RCC 7860 (cell line): ENCODE measurements around the gene STK32B.

Experiments used
- DNase-seq: peaks from one replicate; pipeline ENCODE4 v3.0.0-alpha.2; 2015; ENCODE audit warnings: low spot score
- FAIRE-seq: peaks from 2 replicates; lab custom pipeline; 2012; peaks lifted over from hg19 to GRCh38; lab: Jason Lieb, UNC

The STK32B gene

DNA sequence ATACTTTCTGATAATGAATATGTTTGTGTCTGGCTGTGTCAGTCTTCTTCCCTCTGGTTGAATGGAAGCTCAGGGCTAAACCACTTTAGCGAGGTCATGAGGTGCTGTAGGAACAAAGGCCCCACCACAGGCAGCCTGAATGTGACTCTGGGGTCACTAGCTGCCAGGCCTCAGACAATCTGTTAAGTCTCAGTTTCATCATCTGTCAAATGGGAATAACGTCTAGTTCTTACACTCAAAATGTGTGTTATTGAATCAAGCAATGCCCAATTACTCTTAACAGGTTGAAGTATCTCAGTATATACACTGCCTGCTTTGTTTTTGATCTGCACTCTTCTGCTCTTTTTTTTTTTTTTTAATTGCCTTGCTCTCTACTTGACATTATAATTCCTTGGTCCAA, 148.6 kb downstream of the STK32B start:
- FAIRE-seq (no peak), DNase-seq (no peak)

DNA sequence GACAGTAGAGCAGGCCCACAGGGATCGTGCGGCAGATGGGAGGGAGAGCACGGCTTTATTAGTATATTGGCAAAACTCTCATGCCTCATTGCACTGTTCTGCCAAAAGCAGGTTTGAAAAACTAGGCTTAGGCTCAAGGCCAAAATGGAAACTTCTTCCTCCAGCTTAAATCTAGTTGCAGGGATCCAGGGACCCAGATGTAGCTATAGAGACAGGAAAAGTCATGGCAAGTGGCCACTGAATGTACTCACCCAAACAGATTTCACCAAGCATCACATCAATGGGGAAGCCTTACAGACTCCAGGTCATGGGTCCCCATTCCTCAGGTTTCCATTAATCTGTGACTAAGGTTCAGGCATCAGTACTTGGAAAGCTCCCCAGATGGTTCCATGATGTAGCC, 149.2 kb downstream of the STK32B start:
- DNase-seq, result no peak

DNA sequence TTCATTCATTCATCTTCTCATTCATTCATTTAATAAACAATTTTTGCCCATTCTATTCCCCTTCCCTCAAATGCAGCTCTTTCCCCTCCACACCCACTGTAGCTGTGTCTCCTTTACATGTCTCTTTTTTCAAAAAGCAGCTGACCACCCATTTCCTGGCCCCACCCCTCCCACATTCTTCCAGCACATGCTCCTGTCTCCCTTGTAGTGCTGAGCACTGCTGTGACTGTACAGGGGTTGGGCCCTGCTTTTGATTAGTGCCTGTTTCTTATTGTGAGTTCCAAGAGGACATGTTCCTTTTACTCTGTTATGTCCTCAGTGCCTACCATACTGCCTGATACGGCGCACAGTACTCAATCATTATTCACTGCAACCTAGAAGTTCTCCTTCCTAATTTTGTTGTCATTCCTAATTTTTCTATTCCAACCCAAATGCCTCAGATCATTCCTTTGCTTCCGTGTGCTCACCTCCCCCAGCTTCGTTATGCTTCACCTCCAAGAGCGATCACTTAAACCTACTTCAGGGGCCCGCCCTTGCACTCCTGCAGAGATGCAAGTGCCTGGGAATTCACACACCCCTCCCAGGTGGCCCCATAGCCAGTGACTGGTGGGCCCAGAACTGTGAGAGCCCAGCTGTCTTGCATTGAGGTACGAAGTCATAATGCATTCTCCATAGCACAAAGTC, 152.2 kb downstream of the STK32B start:
- DNase-seq, result no peak
- FAIRE-seq, result no peak

More for the DNA sequence above, 149.2 kb downstream of the STK32B start:
- no peak for FAIRE-seq

DNA sequence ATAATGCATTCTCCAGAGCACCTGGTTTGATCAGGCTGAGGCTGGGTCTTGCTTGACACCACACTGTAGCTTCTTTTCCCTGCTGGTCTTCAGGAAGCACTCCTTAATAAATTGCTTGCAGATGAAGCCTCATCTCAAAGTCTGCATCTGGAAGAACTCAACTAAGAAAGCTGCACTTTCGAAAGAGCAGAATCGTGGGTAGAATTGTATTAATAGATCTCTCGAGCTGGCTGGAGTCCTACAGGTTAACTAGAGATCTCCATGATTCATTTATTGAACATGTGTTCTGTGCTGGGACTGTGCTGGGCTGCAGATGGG, 152.7 kb downstream of the STK32B start:
- FAIRE-seq, result no peak
- no peak for DNase-seq

DNA sequence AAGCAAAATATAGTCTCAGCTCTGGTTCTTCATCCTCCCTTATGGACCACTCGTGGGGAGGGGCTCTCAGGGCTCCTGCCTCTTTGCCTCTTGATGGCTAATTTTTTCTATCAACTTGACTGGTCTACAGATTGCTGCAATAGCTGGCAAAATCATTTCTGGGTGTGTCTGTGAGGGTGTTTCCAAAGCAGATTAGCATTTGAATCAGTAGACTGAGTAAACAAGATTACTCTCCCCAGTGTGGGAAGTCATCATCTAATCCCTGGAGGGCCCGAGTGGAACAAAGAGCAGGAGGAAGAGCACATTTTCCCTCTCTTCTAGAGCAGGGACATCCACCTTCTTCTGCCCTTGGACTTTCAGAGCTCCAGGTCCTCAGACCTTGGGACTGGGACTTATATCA, 153.5 kb downstream of the STK32B start:
- no peak for FAIRE-seq
- DNase-seq, result no peak

DNA sequence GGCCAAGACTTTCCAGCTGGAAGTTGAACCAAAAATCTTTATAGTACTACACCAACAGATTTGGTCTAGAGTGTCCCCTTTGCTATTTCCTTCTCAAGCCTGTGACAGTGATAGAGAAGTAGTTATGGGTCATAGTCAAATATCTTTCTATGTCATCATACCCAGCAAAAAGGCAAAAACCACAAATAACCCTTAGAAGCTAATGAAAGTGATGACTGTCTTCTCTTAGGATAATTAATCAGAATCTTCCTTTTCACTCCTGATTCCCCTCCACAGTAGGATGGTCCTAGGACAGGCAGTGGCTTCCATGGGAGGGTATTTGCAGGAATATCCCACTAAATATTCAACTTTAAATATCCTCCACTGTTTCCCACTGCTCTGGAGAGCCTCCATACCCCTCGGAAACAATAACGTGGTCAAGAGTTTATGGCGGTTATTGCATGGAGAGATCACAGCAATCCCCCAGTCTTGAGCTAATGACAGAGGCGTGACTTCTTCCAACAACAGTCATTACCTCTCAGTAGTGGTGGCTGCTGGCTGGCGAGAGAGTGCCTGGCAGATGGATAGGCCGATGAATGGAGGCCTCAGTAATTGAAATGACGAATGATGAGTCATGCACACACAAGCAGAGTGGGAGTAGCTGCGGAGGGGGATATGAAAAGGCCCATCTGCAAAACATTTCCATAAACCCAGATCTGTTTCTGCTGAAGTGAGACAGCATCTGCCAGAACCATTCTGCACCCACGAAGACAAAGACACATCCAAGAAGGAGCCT, 154.9 kb downstream of the STK32B start:
- FAIRE-seq, result peak; percentile 5

DNA sequence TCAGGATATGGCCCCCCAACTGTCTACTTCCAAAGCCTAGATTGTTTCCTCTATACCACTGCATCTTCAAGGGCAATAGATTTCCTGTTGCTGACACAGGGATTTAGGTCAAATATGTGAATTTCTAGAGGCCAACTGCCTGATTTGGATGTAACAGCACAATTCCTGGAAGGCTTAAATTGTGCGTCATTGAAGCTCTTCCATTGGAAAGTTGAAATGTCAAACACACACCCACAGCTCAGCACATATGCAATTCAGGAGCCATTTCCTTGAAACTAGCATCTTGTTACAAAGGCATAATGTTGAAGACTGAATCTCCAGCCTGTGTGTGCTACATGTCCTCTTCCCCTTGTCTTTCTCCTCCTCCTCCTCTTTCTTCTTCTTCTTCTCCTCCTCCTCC, 158.6 kb downstream of the STK32B start:
- DNase-seq (no peak), FAIRE-seq (no peak)

More for the DNA sequence above, 154.9 kb downstream of the STK32B start:
- DNase-seq, result peak; percentile 66

DNA sequence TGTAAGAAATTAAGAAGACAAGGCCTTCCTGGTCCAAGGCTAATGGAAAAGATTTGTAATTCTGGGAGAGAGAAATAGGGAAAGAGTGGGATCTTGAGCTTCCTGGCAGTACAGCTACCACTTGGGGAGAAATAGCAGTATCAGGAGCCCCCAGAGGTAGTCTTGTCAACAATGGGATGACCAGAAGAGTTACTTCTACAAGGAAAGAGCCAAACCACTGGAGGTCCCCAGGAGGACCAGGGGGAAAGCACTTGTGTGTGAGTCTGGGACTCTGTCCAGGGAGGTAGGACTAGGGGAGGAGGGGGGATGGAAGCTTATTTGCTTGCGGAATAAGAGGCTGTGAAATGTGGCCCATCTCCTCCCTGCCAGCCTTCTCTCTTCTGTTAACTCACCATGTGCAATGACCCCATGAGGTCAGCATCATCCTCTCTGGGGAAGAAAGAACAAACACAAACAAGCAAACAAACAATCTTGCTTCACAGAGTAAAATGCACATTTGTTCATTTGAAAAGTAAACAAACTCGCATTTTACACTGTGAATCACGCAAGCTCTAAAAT, 160.1 kb downstream of the STK32B start:
- FAIRE-seq (no peak), DNase-seq (no peak)

DNA sequence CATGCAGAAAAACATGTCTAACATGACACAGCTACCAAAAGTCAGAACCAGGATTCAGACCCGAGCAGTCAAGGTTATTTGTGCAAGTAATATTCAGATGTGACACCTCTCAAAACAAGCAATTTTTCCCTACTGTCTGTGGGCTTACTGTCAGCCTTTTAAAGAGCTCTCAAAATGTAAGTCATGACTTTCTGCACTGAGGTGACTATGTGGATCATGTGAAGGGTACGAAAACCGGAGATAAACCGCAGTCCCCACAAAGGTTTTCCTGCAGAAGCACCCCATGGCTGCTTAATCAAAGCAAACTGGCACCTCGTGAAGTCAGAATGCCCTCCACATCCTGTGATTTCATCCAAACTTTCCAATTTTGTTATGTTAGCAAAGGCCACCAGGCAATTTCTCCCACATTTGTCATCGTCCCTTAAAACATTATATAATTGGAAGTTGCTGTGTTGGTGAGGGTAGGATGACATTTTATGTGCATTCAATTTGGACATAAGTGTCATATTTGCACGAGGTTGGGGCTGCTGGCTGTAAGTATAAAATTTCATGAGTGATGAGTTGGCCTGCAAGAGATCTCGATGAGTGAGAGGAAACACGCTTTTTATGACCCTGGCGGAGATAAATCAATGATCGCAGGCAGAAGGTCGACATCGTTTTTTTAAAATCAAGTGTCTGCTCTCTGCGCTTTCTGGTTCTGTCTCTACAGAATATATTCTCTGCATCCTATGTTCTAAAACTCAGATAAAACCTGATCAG, 161.2 kb downstream of the STK32B start:
- FAIRE-seq, result no peak

DNA sequence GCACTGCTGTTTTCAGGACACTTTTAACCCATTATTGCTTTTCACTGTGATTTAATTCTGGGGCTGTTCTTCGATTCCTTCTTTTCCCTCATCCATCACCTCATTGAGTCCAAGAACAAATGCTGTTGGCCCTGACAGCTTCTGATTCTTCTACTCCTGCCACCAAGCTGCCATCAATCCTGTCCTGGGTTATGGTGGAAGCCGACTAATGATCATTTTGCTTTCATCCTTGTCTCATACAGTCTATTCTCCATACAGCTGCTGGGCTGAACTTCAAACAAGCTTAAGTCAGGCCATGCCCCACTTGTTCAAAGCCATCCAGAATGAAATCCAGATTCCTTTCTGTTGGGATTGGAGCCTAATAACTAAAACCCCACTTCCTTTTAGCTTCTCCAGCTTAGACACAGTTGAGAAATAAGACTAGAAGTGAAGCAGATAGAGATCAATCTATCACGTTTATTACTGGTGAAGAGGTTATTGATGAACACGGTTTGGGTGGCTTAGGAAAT, 161.9 kb downstream of the STK32B start:
- FAIRE-seq, result no peak
- DNase-seq, result no peak

More for the DNA sequence above, 161.2 kb downstream of the STK32B start:
- no peak for DNase-seq

DNA sequence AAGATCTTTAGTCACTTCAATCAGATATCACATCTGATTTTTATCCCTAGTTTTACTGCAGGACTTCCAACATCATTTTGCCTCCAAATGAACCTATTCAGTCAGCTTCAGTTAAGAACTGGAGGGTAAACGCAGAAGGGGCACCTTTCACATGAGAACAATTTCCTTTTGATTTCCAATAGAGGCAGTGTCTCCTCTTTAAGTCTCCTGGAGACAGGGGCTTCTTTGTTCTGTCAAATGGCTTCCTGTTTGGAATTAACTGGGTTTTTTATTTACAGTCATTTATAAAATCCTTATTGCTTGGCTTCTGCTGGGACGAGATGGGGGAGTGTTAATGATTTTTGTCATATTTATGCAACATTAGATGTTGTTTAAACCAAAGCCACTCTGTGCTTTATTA, 164.0 kb downstream of the STK32B start:
- FAIRE-seq (no peak), DNase-seq (no peak)

DNA sequence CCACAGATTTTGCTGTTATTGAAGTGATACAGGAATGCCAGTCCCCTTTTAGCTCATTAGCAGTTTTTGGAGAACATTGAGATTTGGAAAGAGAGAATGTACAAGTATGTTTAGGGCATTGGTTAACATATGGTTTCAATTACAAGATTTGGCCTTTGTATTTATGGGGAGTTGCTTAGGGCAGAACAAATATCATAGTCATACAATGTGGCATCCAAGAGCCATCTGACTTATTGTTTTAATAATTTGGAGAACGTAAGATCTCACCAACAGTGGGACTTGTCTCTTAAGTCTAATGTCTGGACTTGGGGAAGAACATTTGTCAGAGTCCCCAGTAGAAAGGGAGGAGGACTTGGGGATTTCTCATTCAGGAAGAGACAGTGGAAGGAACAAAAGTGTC, 166.1 kb downstream of the STK32B start:
- FAIRE-seq (no peak), DNase-seq (no peak)

DNA sequence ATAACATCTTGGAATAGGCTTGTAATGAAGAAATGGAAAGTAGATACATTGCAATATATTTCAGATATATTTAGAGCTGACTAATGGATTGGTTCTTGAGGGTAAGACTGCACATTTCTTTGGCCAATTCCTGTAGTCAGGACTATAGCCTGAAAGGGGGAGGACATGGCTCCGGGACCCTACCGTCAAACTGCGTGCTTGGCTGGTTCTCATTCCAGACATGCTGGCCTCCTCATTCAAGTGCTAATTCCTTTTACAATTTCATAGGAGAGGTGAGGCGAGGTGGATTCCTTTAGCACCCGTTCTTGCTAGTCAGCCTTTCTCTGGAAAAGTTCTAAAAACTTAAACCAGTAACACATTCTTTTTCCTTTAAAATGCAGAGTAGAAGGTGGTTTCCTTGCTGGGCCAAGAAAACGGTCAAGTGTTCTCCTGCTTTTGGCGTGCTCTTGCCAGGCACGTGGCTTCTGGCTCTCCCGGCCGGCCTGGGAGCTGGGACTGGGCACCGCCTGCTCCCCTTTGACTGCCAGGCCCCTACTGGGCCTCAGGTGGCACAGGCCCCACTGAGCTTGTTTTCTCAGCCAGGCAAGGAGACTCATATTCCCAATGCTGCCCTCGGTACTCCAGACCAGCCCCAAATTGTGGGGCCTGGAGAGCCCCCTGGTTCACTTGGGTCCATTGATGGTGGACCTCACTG, 167.2 kb downstream of the STK32B start:
- FAIRE-seq (no peak), DNase-seq (no peak)

DNA sequence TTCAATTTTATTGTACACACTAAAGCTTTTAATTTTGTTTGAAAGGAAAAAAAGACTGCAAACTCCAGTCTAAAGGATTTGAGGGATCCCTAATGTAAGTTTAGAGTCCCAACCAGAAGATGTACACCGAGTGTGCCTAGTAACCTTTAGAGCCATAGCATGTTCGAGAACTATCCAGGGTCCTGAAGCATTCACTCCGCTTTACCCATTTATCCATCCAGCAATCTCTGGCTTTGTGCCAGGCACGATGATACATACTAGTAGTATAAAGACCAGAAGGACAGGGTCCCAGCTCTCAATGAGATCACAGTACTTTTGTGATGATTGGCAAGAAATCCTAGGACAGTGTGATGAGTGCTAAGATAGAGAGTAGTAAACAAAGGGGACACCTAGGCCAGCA, 168.7 kb downstream of the STK32B start:
- no peak for FAIRE-seq
- DNase-seq, result no peak

DNA sequence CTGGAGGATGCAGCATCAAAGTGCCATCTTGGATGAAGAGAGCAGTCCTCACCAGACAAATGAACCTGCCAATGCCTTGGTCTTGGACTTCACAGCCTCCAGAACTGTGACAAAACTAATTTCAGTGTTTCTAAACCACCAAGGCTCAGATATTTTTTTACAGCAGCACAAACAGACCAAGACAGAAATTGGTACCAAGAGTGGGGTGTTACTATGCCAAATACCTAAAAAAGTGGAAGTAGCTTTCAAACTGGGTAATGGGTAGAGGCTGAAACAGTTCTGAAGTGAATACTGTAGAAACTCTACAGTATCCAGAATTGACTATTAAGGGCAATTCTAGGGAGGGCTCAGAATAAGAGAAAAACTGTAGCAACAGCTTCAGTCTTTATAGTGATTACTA, 170.8 kb downstream of the STK32B start:
- DNase-seq (no peak), FAIRE-seq (no peak)

DNA sequence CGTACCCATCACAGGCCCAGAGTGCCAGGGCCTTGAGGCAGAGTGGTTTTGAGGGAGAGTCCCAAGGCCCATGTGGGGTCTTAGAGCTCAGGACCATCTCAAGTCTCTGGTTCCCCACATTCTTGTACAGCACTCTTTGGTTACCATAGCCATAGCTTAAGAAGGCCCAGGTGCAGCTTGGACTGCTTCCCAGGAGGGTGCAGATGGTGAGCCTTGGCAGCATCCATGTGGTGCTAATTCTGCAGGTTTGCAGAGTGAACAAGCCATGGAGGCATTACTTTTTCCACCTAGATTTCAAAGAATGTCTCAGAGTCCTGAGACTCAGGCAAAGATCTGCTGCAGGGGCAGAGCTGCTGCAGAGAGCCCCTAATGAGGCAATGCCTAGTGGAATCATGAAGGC, 171.7 kb downstream of the STK32B start:
- DNase-seq, result no peak
- FAIRE-seq, result no peak

DNA sequence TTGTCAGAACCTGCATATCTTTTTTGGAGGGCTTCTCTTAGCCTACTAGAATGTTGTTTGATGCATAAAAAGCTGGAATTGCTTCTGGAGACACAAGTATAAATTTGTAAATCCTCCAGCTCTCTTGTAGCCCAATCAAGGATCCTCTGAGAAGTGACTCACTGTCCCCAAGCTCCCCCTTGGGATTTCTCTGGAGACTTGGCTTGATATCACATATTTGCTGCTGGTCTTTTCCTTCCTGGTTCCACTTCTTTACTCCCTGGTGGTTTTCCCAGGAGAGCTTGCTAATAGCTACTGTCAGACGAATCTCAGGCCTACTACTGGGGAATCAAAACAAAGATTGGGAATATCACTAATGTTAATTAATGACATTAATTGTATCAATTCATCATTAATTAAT, 173.1 kb downstream of the STK32B start:
- FAIRE-seq (no peak), DNase-seq (no peak)

DNA sequence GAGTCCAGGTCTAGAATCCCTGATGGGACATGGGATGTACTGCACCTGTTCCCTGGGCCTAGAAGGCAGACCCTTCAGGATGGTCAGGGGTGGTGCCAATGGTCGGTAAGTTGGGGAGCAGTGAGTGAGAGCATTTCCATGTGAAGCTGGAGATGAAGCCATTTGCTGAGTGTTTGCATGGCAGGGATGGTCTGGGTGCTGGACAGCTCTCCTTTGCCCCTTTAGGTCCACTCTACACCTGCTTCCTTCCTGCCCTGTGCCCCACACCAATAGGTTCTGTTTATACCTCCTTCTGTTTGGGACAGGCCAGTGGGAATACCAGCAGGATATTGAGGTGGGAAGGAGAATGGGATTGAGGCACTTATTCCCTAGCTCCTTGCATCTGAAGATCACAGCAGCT, 181.3 kb downstream of the STK32B start:
- FAIRE-seq, result no peak
- DNase-seq, result no peak

DNA sequence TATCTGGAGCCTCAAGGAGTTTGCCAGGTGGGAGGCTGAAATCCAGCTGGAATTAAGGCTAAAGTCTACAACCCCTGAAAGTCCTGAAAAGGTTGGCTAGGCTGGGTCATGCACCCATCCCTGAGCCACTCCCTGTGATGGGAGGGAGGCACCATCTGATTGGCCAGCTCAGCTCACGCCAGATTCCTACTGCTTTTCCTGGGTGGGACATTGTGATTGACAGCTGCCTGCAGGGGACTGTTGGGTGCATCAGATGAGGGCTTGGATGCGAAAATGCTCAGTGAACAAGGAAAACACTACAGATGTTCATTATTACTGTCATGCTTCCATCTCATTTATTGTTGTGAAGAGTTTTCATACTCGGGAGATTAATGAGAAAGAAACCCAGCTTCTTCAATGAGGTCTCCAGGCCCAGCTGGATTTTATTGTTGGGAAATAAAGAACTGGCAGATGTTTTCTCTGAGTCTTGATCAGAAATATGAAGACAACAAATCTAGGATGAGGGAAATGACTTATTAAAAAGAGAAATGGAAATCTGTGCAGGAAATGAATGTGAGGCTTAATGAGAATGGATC, 185.9 kb downstream of the STK32B start:
- DNase-seq, result no peak
- no peak for FAIRE-seq

DNA sequence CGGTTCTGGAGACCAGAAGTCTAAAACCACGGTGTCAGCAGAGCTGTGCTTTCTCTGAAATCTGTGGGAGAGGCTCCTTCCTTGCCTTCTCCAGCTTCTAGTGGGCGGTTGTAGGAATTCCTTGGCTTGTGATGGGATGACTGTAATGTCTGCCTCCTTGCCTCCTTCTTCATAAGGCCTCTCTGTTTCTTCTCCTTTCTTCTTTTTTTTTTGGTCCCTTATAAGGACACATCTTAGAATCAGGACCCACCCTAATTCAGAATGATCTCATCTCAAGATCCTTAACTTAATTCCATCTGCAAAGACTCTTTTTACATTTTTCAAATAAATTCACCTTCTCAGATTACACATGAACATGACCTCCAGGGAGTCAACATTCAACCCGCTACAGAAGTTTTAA, 186.9 kb downstream of the STK32B start:
- no peak for FAIRE-seq
- DNase-seq, result no peak
